HepG2 (cell line): ENCODE data around the gene GGNBP2. TPM values are rescaled to one million over a fixed set of nuclear protein-coding genes. Genes with fewer than 3 reads are reported as not detected.

Source experiments
- ARNT2 ChIP-seq: sonication (generic); formaldehyde crosslinking; IDR thresholded peaks from 2 replicates; pipeline ENCODE4 v1.8.0; 2022; ENCODE audit warnings: mild to moderate bottlenecking, low read depth, missing genetic modification reagents, moderate library complexity
- CBX1 ChIP-seq: IDR thresholded peaks from one replicate; pipeline ENCODE4 v1.6.1; 2016; ENCODE audit warnings: antibody characterized with exemption, low read depth
- DNMT1 ChIP-seq: sonication (generic); formaldehyde crosslinking; IDR thresholded peaks from 2 replicates; pipeline ENCODE4 v1.5.1; 2020; ENCODE audit warnings: mild to moderate bottlenecking, missing genetic modification reagents
- DNMT3B ChIP-seq: conservative IDR thresholded peaks from 2 replicates; pipeline ENCODE4 v1.6.1; 2016; ENCODE audit warnings: missing biosample characterization, control low read depth
- FOSL2 ChIP-seq: sonication (generic); formaldehyde crosslinking; IDR thresholded peaks from 2 replicates; pipeline ENCODE4 v1.4.0; 2020; ENCODE audit warnings: missing genetic modification reagents
- GTF2F1 ChIP-seq: fragments of 150-350 bp; IDR thresholded peaks from 2 replicates; pipeline ENCODE4 v1.6.1; 2014; ENCODE audit warnings: low read length
- KLF12 ChIP-seq: sonication (generic); formaldehyde crosslinking; IDR thresholded peaks from 2 replicates; pipeline ENCODE4 v1.4.0; 2020; ENCODE audit warnings: missing genetic modification reagents, borderline replicate concordance
- MED13 ChIP-seq: sonication (generic); formaldehyde crosslinking; IDR thresholded peaks from 2 replicates; pipeline ENCODE4 v1.5.0; 2020; ENCODE audit warnings: missing genetic modification reagents
- MIER2 ChIP-seq: IDR thresholded peaks from 2 replicates; pipeline ENCODE4 v1.6.1; 2016; ENCODE audit warnings: missing biosample characterization, missing genetic modification reagents
- RBFOX2 ChIP-seq: fragments of 200-400 bp; formaldehyde crosslinking; IDR thresholded peaks from 2 replicates; pipeline ENCODE4 v1.6.1; 2017; ENCODE audit warnings: low read depth, mild to moderate bottlenecking, low read length
- RBM22 ChIP-seq: fragments of 200-400 bp; formaldehyde crosslinking; optimal IDR thresholded peaks from 2 replicates; pipeline ENCODE3; 2017; ENCODE audit warnings: mild to moderate bottlenecking, low read length, moderate library complexity
- RCOR2 ChIP-seq: IDR thresholded peaks from 2 replicates; pipeline ENCODE4 v1.6.1; 2016; ENCODE audit warnings: missing biosample characterization, missing genetic modification reagents
- SP4 ChIP-seq: sonication (generic); formaldehyde crosslinking; IDR thresholded peaks from 2 replicates; pipeline ENCODE4 v1.8.1; 2023; ENCODE audit warnings: mild to moderate bottlenecking, missing genetic modification reagents
- TCF7L2 ChIP-seq: IDR thresholded peaks from 2 replicates; pipeline ENCODE4 v1.6.1; 2011; ENCODE audit warnings: mild to moderate bottlenecking, low read depth, low read length, moderate library complexity
- THAP11 ChIP-seq: IDR thresholded peaks from 2 replicates; pipeline ENCODE4 v1.6.1; 2016; ENCODE audit warnings: missing biosample characterization, missing genetic modification reagents
- ZNF10 ChIP-seq: sonication (generic); formaldehyde crosslinking; IDR thresholded peaks from 2 replicates; pipeline ENCODE4 v1.4.0; 2020; ENCODE audit warnings: mild to moderate bottlenecking, low read depth, missing genetic modification reagents, borderline replicate concordance
- ZNF253 ChIP-seq: sonication (generic); formaldehyde crosslinking; IDR thresholded peaks from 2 replicates; pipeline ENCODE4 v1.8.0; 2022; ENCODE audit warnings: mild to moderate bottlenecking, missing genetic modification reagents, borderline replicate concordance
- ZNF350 ChIP-seq: sonication (generic); formaldehyde crosslinking; IDR thresholded peaks from 2 replicates; pipeline ENCODE4 v1.4.0; 2020; ENCODE audit warnings: mild to moderate bottlenecking, low read depth, missing genetic modification reagents, borderline replicate concordance
- ZNF552 ChIP-seq: sonication (generic); formaldehyde crosslinking; IDR thresholded peaks from 2 replicates; pipeline ENCODE4 v1.9.0; 2022; ENCODE audit warnings: missing genetic modification reagents, mild to moderate bottlenecking, borderline replicate concordance
- ZNF724P ChIP-seq: sonication (generic); formaldehyde crosslinking; IDR thresholded peaks from 2 replicates; pipeline ENCODE4 v1.8.0; 2022; ENCODE audit warnings: missing genetic modification reagents, borderline replicate concordance
- ZNF766 ChIP-seq: sonication (generic); formaldehyde crosslinking; IDR thresholded peaks from 2 replicates; pipeline ENCODE4 v1.5.0; 2020; ENCODE audit warnings: missing genetic modification reagents, borderline replicate concordance
- ZNF891 ChIP-seq: sonication (generic); formaldehyde crosslinking; IDR thresholded peaks from 2 replicates; pipeline ENCODE4 v1.5.0; 2020; ENCODE audit warnings: mild to moderate bottlenecking, missing genetic modification reagents
- ZSCAN9 ChIP-seq: IDR thresholded peaks from 2 replicates; pipeline ENCODE4 v1.6.1; 2016; ENCODE audit warnings: borderline replicate concordance
- polyA plus RNA-seq, 8 experiments: library from polyadenylated mRNA; depleted of rRNA in 3 of 8; stranded (reverse) in 7 of 8; unstranded in 1 of 8; fragments of >200 nt; fragmentation: Illumina TruSeq in 4 of 8; extraction: Trizol in 4 of 8; gene quantifications; 2 replicates each; pipeline versions ENCODE4 v1.2.1 to v1.2.3, GENCODE V29; 2011 to 2016; ENCODE audit warnings: low read depth in 4 of 8, missing spikeins in 1 of 8, mixed read lengths in 1 of 8; ENCODE audit not compliant: insufficient read depth in 1 of 8
- total RNA-seq, 5 experiments: library from RNA; depleted of rRNA; stranded (reverse); fragments of >200 nt; fragmentation: Illumina TruSeq; extraction: Trizol; gene quantifications; 2 replicates each; pipeline ENCODE4 v1.2.3, GENCODE V29; 2016; ENCODE audit warnings: low read depth in 1 of 5
- TF ChIP-seq, protein P1 (sequence below): sonication (generic); formaldehyde crosslinking; IDR thresholded peaks from 2 replicates; pipeline ENCODE4 v1.4.0; 2020; ENCODE audit warnings: missing genetic modification reagents, borderline replicate concordance
- TF ChIP-seq, protein P2 (sequence below): sonication (generic); formaldehyde crosslinking; IDR thresholded peaks from 2 replicates; pipeline ENCODE4 v1.4.0; 2020; ENCODE audit warnings: missing genetic modification reagents
- TF ChIP-seq, protein P3 (sequence below): sonication (generic); formaldehyde crosslinking; conservative IDR thresholded peaks from 2 replicates; pipeline ENCODE4 v1.4.0; 2020; ENCODE audit warnings: missing genetic modification reagents
- TF ChIP-seq, protein P4 (sequence below): sonication (generic); formaldehyde crosslinking; IDR thresholded peaks from 2 replicates; pipeline ENCODE4 v1.4.0; 2020; ENCODE audit warnings: missing genetic modification reagents, low read depth, mild to moderate bottlenecking, borderline replicate concordance

Gene GGNBP2
- total and polyA plus RNA-seq, 2 of the 13 experiments (the other 11 are each of a cell fraction or from before 2014, with no cell fraction given): 53.3 to 84.2 TPM

DNA sequence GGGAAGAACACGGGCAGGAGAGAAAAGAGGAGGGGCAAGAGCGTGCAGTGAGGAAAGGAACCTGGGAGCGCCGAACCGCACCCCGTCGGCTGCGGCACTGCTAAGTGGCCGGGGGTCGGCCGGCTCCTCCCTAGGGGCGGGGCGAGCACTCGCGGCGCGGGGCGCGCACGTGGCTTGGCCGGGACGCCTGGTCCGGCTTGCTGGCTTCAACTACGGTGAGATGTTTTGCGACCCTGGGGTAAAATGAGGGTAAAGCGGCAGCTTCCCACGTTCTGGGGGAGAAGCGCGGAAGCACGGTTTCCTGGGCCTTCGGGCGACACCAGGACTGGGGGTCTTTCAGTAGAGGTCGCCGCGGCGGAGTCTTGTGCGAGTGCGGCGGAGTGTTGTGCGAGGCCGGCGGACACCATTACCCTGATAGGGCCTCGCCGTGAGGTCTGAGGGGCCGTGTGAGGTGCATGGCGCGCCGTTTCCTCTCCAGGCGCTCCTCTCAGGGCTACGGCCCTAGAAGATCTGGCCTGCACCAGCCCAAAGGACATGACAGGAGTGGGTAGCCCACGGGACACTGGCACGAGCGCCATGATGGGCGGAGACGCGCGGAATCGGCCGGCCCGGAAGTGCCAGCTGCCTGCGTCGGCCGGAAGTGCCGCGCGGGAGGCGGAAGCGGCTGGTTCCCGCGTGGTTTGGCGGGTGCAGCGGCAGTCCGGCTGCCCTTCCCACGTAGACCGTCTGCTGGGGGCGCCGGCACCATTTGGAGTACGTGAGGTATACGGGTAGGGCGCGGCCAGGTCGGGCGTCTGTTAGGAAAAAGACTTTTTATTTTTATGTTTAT is 9.7 kb upstream of the GGNBP2 start, which contains the start of the genes MYO19 and PIGW (continued):
- TF ChIP-seq, protein P1, sequence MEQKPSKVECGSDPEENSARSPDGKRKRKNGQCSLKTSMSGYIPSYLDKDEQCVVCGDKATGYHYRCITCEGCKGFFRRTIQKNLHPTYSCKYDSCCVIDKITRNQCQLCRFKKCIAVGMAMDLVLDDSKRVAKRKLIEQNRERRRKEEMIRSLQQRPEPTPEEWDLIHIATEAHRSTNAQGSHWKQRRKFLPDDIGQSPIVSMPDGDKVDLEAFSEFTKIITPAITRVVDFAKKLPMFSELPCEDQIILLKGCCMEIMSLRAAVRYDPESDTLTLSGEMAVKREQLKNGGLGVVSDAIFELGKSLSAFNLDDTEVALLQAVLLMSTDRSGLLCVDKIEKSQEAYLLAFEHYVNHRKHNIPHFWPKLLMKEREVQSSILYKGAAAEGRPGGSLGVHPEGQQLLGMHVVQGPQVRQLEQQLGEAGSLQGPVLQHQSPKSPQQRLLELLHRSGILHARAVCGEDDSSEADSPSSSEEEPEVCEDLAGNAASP (CRISPR knock-in tag): no peak
- TF ChIP-seq GTF2F1 (0 out of 2 replicates have a peak, but pooled peaks have one; percentile 46), ZNF724P (CRISPR knock-in tag) (peak; percentile 87; the same call in 1 of the 2 replicates), ZNF552 (CRISPR knock-in tag) (0 out of 2 replicates have a peak, but pooled peaks have one; percentile 35), DNMT1 (no peak; the same call in 1 of the 2 replicates), THAP11 (CRISPR knock-in tag) (peak; percentile 91), ZNF350 (CRISPR knock-in tag) (peak; percentile 90), RBFOX2 (peak; percentile 99), KLF12 (CRISPR knock-in tag) (peak; percentile 90; the same call in 1 of the 2 replicates), RBM22 (peak; percentile 72), MIER2 (no peak), DNMT3B (CRISPR knock-in tag) (no peak), CBX1 (peak; percentile 86), ZSCAN9 (CRISPR knock-in tag) (peak; percentile 10; the same call in 1 of the 2 replicates), ZNF253 (peak; percentile 58; the same call in 1 of the 2 replicates), ZNF766 (CRISPR knock-in tag) (0 out of 2 replicates have a peak, but pooled peaks have one; percentile 49), MED13 (CRISPR knock-in tag) (no peak), ZNF10 (no peak), ZNF891 (CRISPR knock-in tag) (no peak), ARNT2 (CRISPR knock-in tag) (peak; percentile 93), TCF7L2 (no peak), FOSL2 (no peak), SP4 (CRISPR knock-in tag) (peak; percentile 43; the same call in 1 of the 2 replicates), RCOR2 (CRISPR knock-in tag) (no peak)
- TF ChIP-seq, protein P2, sequence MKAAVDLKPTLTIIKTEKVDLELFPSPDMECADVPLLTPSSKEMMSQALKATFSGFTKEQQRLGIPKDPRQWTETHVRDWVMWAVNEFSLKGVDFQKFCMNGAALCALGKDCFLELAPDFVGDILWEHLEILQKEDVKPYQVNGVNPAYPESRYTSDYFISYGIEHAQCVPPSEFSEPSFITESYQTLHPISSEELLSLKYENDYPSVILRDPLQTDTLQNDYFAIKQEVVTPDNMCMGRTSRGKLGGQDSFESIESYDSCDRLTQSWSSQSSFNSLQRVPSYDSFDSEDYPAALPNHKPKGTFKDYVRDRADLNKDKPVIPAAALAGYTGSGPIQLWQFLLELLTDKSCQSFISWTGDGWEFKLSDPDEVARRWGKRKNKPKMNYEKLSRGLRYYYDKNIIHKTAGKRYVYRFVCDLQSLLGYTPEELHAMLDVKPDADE: 0 out of 2 replicates have a peak, but pooled peaks have one; percentile 20
- TF ChIP-seq, protein P3, sequence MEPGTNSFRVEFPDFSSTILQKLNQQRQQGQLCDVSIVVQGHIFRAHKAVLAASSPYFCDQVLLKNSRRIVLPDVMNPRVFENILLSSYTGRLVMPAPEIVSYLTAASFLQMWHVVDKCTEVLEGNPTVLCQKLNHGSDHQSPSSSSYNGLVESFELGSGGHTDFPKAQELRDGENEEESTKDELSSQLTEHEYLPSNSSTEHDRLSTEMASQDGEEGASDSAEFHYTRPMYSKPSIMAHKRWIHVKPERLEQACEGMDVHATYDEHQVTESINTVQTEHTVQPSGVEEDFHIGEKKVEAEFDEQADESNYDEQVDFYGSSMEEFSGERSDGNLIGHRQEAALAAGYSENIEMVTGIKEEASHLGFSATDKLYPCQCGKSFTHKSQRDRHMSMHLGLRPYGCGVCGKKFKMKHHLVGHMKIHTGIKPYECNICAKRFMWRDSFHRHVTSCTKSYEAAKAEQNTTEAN (CRISPR knock-in tag): peak; percentile 88
- TF ChIP-seq, protein P4, sequence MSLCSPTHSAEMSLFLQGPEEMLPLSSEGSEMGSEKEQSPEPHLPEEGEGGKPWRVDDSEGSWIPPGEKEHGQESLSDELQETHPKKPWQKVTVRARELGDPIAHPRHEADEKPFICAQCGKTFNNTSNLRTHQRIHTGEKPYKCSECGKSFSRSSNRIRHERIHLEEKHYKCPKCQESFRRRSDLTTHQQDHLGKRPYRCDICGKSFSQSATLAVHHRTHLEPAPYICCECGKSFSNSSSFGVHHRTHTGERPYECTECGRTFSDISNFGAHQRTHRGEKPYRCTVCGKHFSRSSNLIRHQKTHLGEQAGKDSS: no peak; the same call in 1 of the 2 replicates
